Measurements from ENCODE around the gene CNKSR2.

CNKSR2 gene

DNA sequence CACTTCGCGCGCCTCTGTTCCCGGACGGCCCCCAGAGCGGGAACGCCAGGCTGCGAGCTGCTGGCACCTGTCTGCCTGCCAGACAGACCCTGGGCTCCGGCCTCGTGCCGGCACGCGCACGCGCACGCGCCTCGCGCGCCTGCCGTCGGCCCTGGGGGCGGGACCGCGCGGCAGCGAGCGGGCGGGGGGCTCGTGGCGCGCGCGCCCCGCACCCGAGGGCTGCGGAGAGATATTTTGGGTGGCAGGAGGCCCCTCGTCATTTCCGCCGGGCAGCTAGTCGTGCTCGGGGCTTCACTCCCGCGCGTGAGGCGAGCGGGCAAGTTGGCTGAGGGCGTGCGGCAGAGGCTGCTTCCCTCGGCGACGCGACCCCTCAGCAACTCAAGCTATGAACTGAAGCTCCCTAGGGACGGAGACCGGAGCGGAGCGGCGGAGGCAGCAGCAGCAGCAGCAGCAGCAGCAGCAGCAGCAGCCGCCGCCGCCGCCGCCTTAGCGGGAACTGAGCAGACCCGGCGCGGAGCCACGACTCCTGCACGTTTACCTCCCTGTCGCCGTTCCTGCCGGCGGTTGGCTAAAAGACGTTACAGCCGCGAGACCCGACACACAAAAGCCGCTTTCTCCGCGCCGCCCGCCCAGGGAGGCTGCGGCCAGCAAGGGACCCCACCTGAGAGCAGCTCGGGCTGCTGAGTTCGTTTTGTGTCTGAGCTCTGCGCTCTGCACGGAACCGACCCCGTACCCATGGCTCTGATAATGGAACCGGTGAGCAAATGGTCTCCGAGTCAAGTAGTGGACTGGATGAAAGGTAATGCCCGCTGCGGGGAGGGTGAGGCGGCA lies at the start of gene CNKSR2:
CNKSR2 (plus strand) TSS at position 256 of the 831 bp plus-strand sequence; CDS start at position 736, 480 bp downstream.
- peak; percentile 11 for DNase-seq (ENCODE audit: low spot score)

DNA sequence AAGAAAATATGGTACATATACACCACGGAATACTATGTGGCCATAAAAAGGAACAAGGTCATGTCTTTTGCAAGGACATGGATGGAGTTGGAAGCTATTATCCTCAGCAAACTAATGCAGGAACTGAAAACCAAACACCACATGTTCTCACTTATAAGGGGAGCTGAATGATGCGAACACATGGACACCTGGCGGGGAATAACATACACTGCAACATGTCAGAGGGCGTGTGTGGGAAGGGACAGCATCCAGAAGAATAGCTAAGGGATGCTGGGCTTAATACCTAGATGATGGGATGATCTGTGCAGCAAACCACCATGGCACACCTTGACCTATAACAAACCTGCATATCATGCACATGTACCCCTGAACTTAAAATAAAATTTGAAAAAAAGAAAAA lies 19.5 kb upstream of the CNKSR2 start:
- DNase-seq (ENCODE audit: low spot score), result no peak

DNA sequence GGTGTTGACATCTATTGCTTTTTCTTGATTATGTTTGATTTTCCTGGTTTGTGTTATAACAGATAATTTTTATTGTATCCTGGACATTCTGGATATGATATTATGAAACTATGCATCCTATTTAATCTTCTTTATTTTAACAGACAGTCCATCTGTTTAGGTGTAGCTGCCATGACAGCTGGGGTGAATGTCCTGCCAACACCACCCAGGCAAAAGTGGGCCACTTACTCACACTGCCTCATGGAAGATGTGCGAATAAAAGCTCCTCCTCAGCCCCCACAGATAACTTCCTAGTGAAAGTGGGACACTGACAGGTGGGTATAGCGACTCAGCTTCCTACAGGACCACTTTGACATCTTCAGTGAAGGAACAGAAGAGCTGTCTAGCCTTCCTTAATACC lies 18.4 kb upstream of the CNKSR2 start:
- no peak for DNase-seq (ENCODE audit: low spot score)

- no peak for DNase-seq (ENCODE audit: low spot score)
These were observed 4.6 kb upstream of the CNKSR2 start for GRCh38 chrX:21369613-21370012.

DNA sequence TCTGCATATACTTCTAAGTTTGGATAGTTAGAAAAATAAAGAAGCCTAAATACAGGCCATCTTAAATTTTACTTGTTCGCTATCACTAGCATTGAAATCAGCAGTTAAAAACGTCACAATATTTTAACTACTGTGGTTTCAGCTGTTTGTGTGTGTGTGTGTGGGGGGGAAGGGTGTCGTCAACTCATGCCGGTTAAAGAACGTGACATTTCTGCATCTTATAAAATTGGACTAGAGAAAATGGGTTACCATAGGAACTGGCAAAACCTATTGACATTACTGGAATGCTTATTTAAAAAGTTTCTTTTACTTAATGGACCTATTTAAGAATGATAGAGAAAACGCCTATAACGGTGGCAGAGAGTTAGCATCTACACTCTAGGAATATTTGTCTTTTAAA lies 1.2 kb upstream of the CNKSR2 start:
- no peak for DNase-seq (ENCODE audit: low spot score)

DNA sequence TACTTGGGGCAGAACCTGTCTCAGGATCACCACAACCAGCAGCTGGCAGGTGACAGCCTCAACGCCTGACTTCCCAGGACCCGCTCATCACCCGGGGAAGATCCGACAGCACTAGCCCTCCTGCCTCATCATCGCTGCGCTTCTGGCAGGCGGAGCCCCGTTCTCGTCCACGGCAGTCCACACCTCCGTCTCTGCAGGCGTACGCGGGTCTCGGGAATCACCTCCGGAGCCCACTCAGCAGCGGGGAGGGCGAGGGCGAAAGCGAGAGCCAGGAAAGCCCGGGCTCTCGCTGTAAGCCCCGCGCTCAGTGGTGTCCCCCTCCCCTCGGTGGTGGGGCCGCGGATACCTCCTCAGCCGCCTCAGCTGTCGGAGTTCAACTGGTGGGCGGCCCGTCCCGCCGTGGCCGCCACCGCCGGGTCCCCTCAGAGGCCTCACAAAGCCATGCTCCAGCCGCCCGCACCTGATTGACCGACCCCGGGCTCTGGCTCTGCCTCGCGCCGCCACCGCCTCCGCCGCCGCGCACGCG lies 518 bp upstream of the CNKSR2 start:
- DNase-seq (ENCODE audit: low spot score), result peak; percentile 60

- no peak for DNase-seq (ENCODE audit: low spot score)
These were observed 933 bp downstream of the CNKSR2 start for GRCh38 chrX:21374994-21375707.

DNA sequence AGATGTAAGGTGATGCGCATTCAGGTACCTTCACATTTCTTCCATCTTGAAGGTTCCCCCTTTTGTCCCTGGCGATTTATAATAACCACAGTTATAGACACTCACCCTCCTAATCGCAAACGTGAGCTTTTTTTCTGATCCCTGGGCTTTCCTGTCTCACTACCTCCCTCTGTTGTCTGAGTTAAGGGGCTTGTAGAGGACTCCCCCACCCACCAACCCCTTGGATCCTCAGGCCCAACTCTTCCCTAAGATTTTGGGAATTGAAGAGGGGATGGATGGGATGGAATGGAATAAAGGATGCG lies 1.4 kb downstream of the CNKSR2 start:
- DNase-seq (ENCODE audit: low spot score), result no peak

DNA sequence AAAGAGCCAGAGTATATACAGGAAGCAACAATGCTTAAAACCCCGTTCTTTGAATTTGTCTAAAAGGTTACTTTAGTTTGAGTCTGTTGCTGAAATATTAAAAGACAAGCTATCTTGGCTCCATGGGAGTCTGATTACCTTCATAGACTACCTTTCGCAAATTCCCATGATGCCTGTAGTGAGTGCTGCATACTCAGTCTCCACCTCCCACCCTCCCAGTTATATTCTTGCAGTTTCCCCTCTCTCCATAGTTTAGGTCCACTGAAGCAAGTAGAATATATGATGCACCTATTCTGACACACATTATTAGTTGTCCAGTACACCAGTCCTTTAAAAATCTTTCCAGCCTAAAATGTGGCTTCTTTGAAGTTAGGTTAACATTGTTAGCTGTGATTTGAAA lies 2.4 kb downstream of the CNKSR2 start:
- DNase-seq (ENCODE audit: low spot score), result no peak

DNA sequence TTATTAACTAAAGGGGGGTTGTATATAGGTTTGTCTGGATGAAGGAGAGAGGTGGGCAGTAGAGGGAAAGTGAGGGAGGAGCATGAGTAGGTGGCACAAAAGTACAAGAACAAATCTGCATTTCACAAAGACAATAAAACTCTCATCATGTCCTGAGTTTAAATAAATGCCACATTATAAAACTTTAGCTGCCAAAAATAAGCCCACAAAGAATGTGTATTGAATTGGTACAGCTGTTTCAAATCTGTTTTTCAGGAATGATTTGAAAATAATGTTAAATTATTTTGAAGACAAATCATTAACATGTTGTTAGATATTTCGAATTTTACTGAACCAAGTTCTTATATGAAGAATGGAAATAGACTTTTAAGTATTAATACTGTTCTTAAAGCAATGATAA lies 5.8 kb downstream of the CNKSR2 start:
- DNase-seq (ENCODE audit: low spot score), result peak; percentile 6

- no peak for DNase-seq (ENCODE audit: low spot score)
These were observed 8.5 kb downstream of the CNKSR2 start for GRCh38 chrX:21382715-21383114.

DNA sequence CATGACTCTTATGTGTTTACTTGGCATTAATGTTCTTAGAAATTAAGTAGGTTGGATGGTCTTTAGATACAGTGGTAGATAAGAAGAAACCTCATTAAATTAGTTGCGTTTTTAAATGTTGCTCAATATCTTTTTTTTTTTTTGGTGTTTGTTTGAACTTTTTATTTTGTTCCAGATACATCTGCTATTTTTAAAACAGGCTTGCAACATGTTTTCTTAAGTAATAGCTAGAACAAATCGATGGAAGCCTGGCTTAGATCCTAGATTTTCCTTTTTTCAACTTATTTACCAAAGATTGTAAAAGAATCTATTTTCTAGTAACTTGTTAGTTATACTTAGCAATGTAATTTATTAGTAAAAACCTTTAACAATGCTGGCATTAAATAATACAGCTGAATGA lies 9.3 kb downstream of the CNKSR2 start:
- DNase-seq (ENCODE audit: low spot score), result no peak

GRCh38 chrX:21384178-21384577 lies 10.0 kb downstream of the CNKSR2 start:
- DNase-seq (ENCODE audit: low spot score), result no peak

DNA sequence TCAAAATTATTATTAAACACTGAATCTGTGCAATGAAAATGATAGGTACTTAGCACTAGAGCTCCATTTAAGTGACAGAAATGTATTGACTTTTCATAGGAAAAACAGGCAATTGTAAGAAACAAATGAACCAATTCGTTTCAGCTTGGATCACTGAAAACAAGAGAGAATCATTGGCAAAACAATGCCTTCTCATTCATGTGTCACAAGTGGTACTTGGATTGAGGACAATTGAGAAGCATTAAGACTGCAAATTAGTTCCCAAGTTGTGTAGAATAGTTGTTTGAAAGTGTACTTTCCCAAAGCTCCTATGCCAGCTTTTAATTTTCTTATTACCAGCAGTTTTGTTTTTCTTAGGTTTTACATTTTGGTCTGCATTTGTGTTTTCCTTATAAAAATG lies 20.6 kb downstream of the CNKSR2 start:
- no peak for DNase-seq (ENCODE audit: low spot score)

GRCh38 chrX:21398426-21398825 lies 24.2 kb downstream of the CNKSR2 start:
- DNase-seq (ENCODE audit: low spot score), result no peak

DNA sequence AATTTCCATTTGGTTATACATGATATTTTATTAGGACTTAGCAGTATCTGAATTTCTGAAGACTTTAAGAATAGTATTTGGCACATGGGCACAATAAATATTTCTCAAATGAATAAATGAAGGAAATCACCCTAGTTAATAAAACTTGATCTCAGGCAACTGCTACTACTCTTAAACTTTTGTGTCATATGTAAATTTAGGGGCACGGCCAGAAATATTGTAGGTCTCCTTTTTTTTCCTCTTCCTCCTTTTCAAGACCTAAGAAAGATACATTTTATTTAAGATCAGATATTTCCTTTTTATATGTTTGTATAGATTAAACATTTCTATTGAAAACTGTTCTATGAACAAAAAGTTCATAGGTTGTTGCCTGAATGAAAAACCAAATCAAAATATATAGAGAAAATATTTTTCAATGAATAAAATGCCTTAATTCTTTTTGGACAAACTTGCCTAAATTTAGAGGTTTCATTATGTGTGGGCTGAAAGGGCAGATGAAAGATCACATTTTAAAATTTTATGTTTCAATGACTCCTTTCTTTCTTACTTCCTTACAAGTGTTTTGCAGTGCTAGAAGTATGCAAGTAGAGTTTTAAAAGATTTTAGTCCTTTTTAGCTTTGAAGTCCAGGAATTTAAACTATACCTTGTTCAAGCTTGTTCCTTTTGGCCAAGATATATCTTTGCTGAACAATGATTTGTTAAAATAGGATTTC lies 26.3 kb downstream of the CNKSR2 start:
- no peak for DNase-seq (ENCODE audit: low spot score)

- no peak for DNase-seq (ENCODE audit: low spot score)
These were observed 34.1 kb downstream of the CNKSR2 start for GRCh38 chrX:21408307-21408706.

GRCh38 chrX:21408788-21409187 lies 34.6 kb downstream of the CNKSR2 start:
- DNase-seq (ENCODE audit: low spot score), result peak; percentile 11

- DNase-seq (ENCODE audit: low spot score), result no peak
These were observed 37.8 kb downstream of the CNKSR2 start for GRCh38 chrX:21412029-21412428.

DNA sequence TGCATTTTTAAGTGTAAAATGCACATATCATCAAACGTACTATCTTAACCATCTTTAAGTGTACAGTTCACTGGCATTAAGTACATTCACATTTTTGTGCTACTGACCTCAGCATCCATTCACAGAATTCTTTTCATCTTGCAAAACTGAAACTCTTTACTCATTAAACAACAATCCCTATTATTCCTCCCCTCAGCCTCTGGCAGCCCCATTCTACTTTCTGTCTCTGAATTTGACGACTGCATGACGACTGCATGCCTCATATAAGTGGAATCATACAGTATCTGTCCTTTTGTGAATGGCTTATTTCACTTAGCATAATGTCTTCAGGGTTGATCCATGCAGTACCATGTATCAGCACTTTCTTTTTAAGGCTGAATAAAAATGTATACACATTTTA lies 38.7 kb downstream of the CNKSR2 start:
- peak; percentile 9 for DNase-seq (ENCODE audit: low spot score)

GRCh38 chrX:21427086-21427485 lies 52.9 kb downstream of the CNKSR2 start:
- DNase-seq (ENCODE audit: low spot score), result no peak

GRCh38 chrX:21437036-21437435 lies 62.8 kb downstream of the CNKSR2 start:
- no peak for DNase-seq (ENCODE audit: low spot score)

- DNase-seq (ENCODE audit: low spot score), result no peak
These were observed 64.6 kb downstream of the CNKSR2 start for GRCh38 chrX:21438792-21439191.
